Measurements from ENCODE around the gene ANKDD1A.

DNA sequence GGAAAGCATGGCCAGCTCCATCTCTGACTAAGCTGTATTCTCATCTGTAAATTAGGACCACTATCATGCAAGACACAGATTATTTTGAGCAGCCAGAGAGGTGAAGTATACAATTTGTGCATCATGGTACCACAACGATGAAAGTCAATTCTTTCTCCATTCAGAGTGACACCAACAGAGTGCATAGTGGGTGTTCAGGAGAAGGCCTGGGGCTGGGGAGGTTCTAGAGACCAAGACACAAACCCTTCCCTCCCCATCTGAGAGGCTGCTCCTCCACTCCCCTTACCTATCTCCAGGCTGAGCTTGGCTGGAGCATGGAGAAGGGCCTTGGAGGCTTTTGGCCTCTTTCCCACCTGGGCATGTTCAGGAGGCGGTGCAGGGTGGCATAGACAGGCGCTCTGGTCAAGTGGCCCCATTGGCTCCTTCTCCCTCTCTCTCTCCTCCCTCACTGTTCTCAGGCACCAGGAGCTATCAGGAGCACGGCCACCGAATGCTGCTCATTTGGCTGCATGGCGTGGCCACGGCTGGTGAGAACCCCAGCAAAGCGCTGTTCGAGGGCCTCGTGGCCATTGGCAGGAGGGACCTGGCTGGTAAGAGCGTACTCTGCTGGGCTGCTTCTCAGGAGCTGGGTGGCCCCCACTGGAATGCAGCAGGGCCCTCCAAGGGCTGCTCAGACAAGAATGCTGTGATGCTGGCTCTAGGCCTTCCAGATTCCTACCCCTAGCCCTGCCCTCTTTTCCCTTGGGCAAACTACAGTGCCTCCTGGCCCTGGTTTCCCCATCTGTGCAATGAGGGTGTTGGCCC lies 37.9 kb downstream of the ANKDD1A start:
- TF ChIP-seq, protein P1, sequence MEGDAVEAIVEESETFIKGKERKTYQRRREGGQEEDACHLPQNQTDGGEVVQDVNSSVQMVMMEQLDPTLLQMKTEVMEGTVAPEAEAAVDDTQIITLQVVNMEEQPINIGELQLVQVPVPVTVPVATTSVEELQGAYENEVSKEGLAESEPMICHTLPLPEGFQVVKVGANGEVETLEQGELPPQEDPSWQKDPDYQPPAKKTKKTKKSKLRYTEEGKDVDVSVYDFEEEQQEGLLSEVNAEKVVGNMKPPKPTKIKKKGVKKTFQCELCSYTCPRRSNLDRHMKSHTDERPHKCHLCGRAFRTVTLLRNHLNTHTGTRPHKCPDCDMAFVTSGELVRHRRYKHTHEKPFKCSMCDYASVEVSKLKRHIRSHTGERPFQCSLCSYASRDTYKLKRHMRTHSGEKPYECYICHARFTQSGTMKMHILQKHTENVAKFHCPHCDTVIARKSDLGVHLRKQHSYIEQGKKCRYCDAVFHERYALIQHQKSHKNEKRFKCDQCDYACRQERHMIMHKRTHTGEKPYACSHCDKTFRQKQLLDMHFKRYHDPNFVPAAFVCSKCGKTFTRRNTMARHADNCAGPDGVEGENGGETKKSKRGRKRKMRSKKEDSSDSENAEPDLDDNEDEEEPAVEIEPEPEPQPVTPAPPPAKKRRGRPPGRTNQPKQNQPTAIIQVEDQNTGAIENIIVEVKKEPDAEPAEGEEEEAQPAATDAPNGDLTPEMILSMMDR (IDR thresholded peaks at IDR 0.05; ENCODE audit: poor library complexity) = no peak
- TF ChIP-seq EZH2phosphoT487 (IDR thresholded peaks at IDR 0.05; ENCODE audit: low read depth, severe bottlenecking, unreplicated experiment) = no peak

All from hepatocyte (in vitro differentiated cells).